Gastrocnemius medialis (tissue), 4 donors: ENCODE measurements around the gene DNAJC18.

ENCODE experiments used
- POLR2A ChIP-seq, 2 donors: fragments of 450-650 bp; IDR thresholded peaks; one replicate each; pipeline ENCODE4 v1.6.1; 2017; ENCODE audit warnings: antibody characterized with exemption in 2 of 2, mild to moderate bottlenecking in 2 of 2, moderate library complexity in 2 of 2
- TF ChIP-seq, protein P1 (sequence below), 5 experiments: fragments of 450-650 bp in 3 of 5; fragments of 200-600 bp in 2 of 5; sonication (generic) in 2 of 5; IDR thresholded peaks in 4 of 5; conservative IDR thresholded peaks in 1 of 5; 1 replicate in 4 of 5; 2 replicates in 1 of 5; pipeline ENCODE4 v1.5.1; 2016 to 2019; ENCODE audit warnings: antibody characterized with exemption in 5 of 5, mild to moderate bottlenecking in 3 of 5, moderate library complexity in 3 of 5

GRCh38 chr5:139369181-139369580 is 70.1 kb downstream of the DNAJC18 start:
- TF ChIP-seq, protein P1, sequence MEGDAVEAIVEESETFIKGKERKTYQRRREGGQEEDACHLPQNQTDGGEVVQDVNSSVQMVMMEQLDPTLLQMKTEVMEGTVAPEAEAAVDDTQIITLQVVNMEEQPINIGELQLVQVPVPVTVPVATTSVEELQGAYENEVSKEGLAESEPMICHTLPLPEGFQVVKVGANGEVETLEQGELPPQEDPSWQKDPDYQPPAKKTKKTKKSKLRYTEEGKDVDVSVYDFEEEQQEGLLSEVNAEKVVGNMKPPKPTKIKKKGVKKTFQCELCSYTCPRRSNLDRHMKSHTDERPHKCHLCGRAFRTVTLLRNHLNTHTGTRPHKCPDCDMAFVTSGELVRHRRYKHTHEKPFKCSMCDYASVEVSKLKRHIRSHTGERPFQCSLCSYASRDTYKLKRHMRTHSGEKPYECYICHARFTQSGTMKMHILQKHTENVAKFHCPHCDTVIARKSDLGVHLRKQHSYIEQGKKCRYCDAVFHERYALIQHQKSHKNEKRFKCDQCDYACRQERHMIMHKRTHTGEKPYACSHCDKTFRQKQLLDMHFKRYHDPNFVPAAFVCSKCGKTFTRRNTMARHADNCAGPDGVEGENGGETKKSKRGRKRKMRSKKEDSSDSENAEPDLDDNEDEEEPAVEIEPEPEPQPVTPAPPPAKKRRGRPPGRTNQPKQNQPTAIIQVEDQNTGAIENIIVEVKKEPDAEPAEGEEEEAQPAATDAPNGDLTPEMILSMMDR (IDR thresholded peaks at IDR 0.05 in 4 of 5, conservative IDR thresholded peaks at IDR 0.05 in 1 of 5), result no peak
- no peak for TF ChIP-seq POLR2A (IDR thresholded peaks at IDR 0.05)
